Kidney tubule cell (primary cell): ENCODE data around the gene P3H4.

ENCODE experiments used
- DNase-seq: peaks from one replicate; pipeline ENCODE4 v3.0.0-alpha.2; 2018; ENCODE audit warnings: low spot score

P3H4 gene

GRCh38 chr17:41772218-41772585 is 39.5 kb downstream of the P3H4 start:
- peak; percentile 67 for DNase-seq

DNA sequence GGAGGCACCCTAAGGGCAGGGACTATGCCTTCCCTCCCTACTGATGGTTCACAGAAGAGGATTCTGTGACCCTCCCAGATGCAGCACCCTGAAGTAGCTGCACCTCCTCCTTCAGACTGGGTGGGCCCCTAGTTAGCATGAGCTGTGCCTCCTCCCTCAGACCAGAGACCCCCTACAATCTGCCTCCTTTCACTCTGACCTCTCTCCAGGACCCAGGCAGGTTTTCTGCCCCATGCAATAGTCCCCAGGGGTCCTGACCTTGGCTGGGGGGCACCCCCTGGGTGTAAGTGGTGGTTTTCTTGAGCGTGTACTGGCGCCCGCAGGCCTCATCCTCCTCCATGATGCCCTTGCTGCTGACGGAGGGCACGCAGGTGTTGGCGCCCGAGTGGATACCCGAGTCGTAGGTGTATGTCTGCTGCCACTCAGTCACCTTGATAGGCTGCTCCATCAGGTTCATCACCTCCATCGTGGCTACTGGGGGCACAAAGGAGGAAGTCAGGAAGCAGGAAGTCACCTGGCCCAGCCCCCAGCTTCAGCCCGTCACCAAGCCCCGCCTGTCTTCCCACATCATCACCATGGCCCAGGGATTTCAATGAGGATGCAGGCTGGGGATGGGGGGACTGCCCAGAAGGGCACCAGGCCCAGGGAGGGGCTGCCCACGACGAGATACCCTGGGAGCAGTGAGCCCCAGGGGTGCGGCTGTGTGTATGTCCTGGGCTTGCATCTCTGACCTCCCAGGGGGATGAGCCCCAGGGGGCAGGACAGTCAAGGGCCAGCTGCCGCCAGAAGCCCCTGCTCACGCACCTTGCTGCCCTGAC is 40.2 kb downstream of the P3H4 start:
- DNase-seq = peak; percentile 49

DNA sequence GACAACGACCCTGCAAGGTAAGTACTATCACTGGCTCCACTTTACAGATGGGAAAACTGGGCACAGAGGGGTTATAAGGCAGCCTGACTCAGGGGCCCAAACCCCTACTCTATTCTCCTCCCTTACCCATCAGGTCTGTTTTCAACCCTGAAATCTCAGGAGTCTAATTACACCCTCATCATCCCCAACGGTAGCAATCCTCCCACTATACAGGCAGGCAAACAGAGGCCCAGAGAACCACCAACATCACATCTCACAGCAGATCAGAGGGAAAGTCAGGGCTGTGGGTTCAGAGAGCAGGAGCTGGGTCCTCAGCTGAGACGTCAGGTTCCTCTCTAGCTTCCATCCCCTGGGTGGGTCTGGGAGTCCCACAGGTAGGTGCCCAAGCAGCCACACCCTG is 41.8 kb downstream of the P3H4 start:
- DNase-seq = no peak

- DNase-seq = no peak
These were observed 42.3 kb downstream of the P3H4 start for GRCh38 chr17:41769346-41769862.

- DNase-seq = no peak
These were observed 43.0 kb downstream of the P3H4 start for GRCh38 chr17:41768682-41769288.

- no peak for DNase-seq
These were observed 44.3 kb downstream of the P3H4 start for GRCh38 chr17:41767324-41768042.

GRCh38 chr17:41766135-41766534 is 45.6 kb downstream of the P3H4 start:
- DNase-seq = no peak

DNA sequence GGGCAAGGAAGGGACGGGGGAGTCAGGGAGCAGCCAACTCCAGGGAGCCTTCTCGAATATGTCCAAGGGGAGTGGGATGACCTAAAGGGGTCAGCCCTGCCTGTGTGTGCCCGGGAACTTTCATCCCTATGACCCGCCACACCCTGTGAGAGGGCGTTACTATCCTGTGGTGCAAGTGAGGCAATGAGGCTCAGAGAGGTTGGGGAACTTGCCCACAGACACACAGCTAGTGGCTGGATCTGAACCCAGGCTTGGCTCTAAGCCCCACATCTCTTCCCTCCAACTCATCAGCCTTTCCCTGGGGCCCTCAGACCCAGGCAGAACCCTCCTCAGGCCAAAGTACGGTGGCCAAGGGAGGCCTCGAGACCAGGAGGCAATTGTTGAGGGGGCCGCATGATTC is 48.4 kb downstream of the P3H4 start:
- DNase-seq = no peak

DNA sequence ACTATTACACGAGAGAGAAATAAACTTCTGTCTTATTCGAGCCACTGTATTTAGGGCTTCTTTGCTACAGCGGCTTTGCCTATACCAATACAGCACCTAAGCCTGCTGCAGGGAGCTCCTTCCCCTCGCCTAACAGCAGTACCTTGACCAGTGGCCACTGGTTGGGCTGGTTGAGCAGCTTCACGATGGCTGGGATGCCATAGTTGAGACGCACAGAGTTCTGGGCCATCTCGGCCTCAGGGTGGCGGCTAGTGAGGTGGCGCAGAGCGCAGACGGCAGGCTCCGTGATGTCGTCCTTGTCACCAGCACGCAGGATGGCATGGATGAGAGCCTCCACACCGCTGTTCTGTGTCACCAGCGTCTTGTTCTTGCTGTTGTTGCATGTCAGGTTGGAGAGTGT is 48.9 kb downstream of the P3H4 start:
- DNase-seq = no peak

DNA sequence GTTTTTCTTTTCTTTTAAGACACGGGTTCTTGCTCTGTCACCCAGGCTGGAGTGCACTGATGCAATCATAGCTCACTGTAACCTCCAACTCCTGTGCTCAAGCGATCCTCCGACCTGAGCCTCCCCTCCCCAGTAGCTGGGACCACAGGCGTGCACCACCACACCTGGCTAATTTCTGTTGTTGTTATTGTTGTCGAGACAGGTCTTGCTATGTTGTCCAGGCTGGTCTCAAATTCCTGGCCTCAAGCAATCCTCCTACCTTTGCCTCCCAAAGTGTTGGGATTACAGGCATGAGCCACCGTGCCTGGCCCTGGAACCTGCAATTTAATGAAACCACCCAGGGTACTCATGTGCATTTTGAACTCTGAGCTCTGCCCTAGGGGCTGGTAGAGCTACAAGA is 49.4 kb downstream of the P3H4 start:
- DNase-seq = no peak

DNA sequence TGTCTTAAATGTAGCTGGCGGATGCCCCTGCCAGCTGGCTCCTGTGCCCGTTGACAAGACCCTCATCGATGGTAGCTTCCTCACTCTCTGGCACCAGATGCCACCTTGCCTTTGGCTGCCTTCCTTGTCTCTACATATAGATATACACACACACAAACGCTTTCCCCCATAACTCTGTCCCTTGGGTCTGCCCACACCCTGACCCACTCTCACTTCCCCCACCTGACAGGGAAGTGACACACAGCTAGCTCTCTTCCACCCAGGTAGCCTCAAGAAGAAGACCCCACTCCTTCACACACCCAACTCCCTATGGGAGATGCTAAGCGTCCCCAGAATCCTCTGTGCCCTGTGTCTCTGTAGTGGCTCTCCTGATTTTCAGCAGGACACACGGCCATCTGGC is 50.9 kb downstream of the P3H4 start:
- no peak for DNase-seq

DNA sequence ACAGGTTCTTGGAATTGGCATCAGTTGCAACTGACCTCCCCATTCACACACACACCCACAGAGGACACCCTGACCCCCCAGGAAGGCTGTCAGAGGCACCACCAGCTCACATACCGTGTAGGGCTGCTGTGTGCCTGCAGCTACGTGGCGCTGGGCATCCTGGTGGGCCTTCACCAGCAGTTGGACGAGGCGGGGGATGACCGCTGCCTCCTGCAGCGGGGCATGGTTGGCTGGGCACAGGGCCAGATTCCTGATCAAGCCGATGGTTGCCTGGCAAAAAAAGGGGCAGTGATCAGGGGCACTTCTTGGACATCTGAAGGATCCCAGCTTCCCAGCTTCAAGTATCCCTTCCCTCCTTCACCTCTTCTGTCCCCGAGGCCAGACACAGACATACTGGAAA is 53.1 kb downstream of the P3H4 start:
- DNase-seq = no peak

- DNase-seq = no peak
These were observed 57.7 kb downstream of the P3H4 start for GRCh38 chr17:41754066-41754465.
